ENCODE measurements around the gene FAR1. TPM values are rescaled to one million over a fixed set of nuclear protein-coding genes. Genes with fewer than 3 reads are reported as not detected.
"Not testable (repeated sequence)": the region's sequence is repeated elsewhere in the genome, so short reads cannot be mapped to it uniquely, and the experiment has no call there.

Gene FAR1
- 62.1 and 81.7 TPM in 2 replicates for total RNA-seq

- DNase-seq (ENCODE audit: low read depth, low spot score): peak; percentile 97
Measured at GRCh38 chr11:13668102-13668956, at the start of gene FAR1. Gene FAR1, plus strand, starts transcription at chr11:13668668. Its CDS starts 26,098 bp downstream, at chr11:13694766.

GRCh38 chr11:13620063-13620462 is 48.4 kb upstream of the FAR1 start:
- DNase-seq (ENCODE audit: low read depth, low spot score): no peak

DNA sequence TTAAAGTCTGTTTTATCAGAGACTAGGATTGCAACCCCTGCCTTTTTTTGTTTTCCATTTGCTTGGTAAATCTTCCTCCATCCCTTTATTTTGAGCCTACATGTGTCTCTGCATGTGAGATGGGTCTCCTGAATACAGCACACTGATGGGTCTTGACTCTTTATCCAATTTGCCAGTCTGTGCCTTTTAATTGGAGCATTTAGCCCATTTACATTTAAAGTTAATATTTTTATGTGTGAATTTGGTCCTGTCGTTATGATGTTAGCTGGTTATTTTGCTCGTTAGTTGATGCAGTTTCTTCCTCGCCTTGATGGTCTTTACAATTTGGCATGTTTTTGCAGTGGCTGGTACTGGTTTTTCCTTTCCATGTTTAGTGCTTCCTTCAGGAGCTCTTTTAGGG is 41.6 kb upstream of the FAR1 start:
- DNase-seq (ENCODE audit: low read depth, low spot score): not testable (repeated sequence)

DNA sequence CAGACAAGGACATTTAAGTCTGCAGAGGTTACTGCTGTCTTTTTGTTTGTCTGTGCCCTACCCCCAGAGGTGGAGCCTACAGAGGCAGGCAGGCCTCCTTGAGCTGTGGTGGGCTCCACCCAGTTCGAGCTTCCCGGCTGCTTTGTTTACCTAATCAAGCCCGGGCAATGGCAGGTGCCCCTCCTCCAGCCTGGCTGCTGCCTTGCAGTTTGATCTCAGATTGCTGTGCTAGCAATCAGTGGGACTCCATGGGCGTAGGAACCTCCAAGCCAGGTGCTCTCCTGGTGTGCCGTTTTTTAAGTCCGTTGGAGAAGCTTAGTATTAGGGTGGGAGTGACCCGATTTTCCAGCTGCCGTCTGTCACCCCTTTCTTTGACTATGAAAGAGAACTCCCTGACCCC is 39.8 kb upstream of the FAR1 start:
- DNase-seq (ENCODE audit: low read depth, low spot score): not testable (repeated sequence)

- DNase-seq (ENCODE audit: low read depth, low spot score): no peak
Measured at GRCh38 chr11:13629779-13630178, 38.7 kb upstream of the FAR1 start.

DNA sequence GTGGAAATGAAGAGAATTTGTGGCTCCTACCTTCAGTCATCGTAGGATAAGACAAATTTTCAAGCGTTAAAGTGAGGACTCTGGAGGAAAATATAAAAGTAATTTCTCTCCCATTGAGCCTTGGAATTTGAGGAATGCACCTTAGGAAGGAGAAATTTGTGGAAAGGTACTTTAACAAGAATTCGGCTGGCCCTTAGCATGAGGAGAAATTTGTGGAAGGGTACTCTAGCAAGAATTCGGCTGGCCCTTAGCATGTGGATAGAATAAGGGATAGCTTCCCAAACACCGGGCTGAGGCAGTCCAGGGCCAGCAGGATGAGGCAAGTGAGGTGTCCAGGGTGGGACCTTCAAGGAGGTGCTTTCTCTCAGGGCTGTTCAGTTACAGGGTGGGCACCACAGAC is 33.2 kb upstream of the FAR1 start:
- no peak for DNase-seq (ENCODE audit: low read depth, low spot score)

- no peak for DNase-seq (ENCODE audit: low read depth, low spot score)
Measured at GRCh38 chr11:13635804-13636203, 32.7 kb upstream of the FAR1 start.

- DNase-seq (ENCODE audit: low read depth, low spot score): no peak
Measured at GRCh38 chr11:13637125-13638069, 31.1 kb upstream of the FAR1 start.

DNA sequence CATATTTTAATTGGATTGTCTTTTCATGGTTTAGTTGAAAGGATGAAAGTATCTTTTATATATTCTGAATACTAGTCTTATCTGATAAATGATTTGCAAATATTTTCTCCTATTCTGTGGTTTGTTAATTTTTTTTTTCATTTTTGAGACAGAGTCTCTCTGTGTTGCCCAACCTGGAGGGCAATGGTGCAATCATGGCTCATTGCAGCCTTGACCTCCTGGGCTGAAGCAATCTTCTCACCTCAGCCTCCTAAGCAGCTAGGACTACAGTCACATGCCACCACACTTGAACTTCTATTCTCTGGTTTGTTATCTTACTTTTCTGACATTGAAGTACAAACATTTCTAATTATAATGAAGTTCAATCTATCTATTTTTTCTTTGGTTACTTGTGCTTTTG is 30.0 kb upstream of the FAR1 start:
- no peak for DNase-seq (ENCODE audit: low read depth, low spot score)

GRCh38 chr11:13644997-13645687 is 23.3 kb upstream of the FAR1 start:
- peak; percentile 20 for DNase-seq (ENCODE audit: low read depth, low spot score)

- DNase-seq (ENCODE audit: low read depth, low spot score): no peak
Measured at GRCh38 chr11:13647391-13647790, 21.1 kb upstream of the FAR1 start.

DNA sequence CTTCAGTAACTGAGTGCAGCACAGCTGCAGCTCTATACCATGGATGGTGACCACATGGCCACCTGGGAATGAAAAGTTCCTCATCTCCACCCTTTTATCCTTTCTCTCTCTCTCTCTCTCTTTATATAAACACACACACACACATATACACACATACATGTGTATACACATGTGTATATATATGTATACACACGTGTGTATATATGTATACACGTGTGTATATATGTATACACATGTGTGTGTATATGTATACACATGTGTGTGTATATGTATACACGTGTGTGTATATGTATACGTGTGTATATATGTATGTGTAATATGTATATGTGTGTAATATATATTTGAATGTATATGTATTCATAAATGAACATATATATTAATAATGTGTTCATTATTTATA is 18.8 kb upstream of the FAR1 start:
- no peak for DNase-seq (ENCODE audit: low read depth, low spot score)

GRCh38 chr11:13651515-13651914 is 17.0 kb upstream of the FAR1 start:
- not testable (repeated sequence) for DNase-seq (ENCODE audit: low read depth, low spot score)

GRCh38 chr11:13661074-13661623 is 7.3 kb upstream of the FAR1 start:
- no peak for DNase-seq (ENCODE audit: low read depth, low spot score)

DNA sequence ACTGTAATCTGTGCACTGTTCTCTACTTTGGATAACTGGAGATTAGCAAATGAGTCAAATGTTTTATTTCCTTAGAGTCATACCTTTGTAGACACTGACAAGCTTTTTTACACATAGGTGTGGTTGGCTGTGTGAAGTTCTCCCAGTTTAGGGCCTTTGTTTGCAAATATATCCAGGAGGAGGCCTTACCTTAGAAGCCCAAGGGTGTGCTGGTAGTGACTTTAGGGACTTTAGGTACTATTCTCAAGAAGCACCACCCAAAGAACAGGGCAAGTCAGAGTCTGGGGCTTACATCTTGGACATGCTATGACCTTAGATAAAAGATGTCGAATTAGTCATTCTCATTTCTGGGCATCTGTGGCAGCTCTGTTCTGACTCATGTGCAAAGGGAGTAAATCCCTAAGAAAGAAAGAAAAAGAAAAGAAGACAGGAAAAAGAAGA is 4.8 kb upstream of the FAR1 start:
- DNase-seq (ENCODE audit: low read depth, low spot score): no peak

- no peak for DNase-seq (ENCODE audit: low read depth, low spot score)
Measured at GRCh38 chr11:13664351-13664750, 4.1 kb upstream of the FAR1 start.

GRCh38 chr11:13666708-13667107 is 1.8 kb upstream of the FAR1 start:
- DNase-seq (ENCODE audit: low read depth, low spot score): no peak

- DNase-seq (ENCODE audit: low read depth, low spot score): no peak
Measured at GRCh38 chr11:13667245-13667644, 1.2 kb upstream of the FAR1 start.

GRCh38 chr11:13667795-13668101 is 720 bp upstream of the FAR1 start:
- no peak for DNase-seq (ENCODE audit: low read depth, low spot score)

DNA sequence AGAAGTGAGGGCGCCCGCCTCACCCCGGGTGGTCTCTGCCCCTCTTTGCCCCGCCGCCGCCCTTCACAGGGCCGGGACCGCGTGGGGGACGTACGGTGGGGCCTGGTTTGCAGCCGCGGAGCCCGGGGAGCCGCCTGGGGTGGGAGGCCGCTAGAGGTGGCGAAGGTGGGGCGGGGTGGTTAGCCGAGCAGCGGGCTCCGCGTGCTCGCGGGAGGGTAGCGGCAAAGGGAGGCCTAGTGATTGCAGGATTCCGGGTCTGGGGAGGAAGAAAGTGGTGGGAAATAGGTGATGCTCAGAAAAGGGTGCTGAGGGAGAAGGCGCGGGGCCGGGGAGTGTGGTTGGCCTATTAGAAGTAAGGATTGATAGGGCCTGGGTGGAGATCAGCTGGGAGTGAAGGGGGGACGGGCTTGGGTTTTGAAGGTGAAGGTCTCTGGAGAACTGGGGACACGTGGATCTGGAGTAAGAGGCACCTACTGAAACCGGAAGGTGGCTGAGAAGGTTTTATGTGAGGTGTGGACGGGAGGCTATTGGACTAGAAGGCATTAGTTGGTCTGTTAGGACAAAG is 571 bp downstream of the FAR1 start:
- no peak for DNase-seq (ENCODE audit: low read depth, low spot score)

Measured in pulmonary artery endothelial cell (primary cell).